Measurements from ENCODE around the gene KRTAP9-6. TPM values are rescaled to one million over a fixed set of nuclear protein-coding genes. Genes with fewer than 3 reads are reported as not detected.

The KRTAP9-6 gene
- total and polyA plus RNA-seq, 9 of the 15 experiments (the other 6 are each of a cell fraction or from before 2014, with no cell fraction given) = not detected

GRCh38 chr17:41308918-41309359 is 43.8 kb downstream of the KRTAP9-6 start, which contains the start of gene KRTAP16-1:
Gene KRTAP16-1 (minus strand): TSS chr17:41309309. CDS start chr17:41309253, 56 bp downstream.
- intact Hi-C loops (cut with micrococcal nuclease) = no loop called here
- H3K4me2 ChIP-seq (ENCODE audit: insufficient read depth, low read length) = no peak within 1 kb of the TSS

More at GRCh38 chr17:41308918-41309359, 43.8 kb downstream of the KRTAP9-6 start, which contains the start of gene KRTAP16-1:
- BruUV-seq (replicated peaks) = no TSS peak
- 0% methylated on average over 7 of the region's 7 CpGs for WGBS (ENCODE audit: insufficient coverage, low coverage, missing lambda C conversion rate)
- ChIA-PET POLR2A (no interaction called here), CTCF (ENCODE audit: low intra/inter-chr PET ratio) (interaction anchor here (0.6 kb wide), 1 partner anchor 54 kb away, joined by 3 read pairs; the partner anchor contains the start of gene KRTAP9-9)
- no peak within 1 kb of the TSS for H3K4me3 ChIP-seq
- no peak within 1 kb of the TSS for H3K9ac ChIP-seq (ENCODE audit: insufficient read depth in 1 of 2, low read depth in 2 of 2, low read length in 2 of 2)
- no peaks in the 10 kb centered on the region for H3K9me3 ChIP-seq (replicated peaks; ENCODE audit: control insufficient read depth, insufficient read depth, low read depth, low read length)
- in situ Hi-C loops (cut with MboI) = no loop called here
- H3K4me1 ChIP-seq (replicated peaks in 1 of 2; ENCODE audit: control insufficient read depth in 2 of 2, insufficient read depth in 2 of 2, low read length in 2 of 2) = no peaks in the 10 kb centered on the region; a peak in 1 of 5 replicates
- TF ChIP-seq CAMTA2 (CRISPR knock-in tag; conservative IDR thresholded peaks at IDR 0.05) = no peak
- TF ChIP-seq NFXL1 (CRISPR knock-in tag; IDR thresholded peaks at IDR 0.05) = no peak
- TF ChIP-seq HOXB6 (CRISPR knock-in tag; IDR thresholded peaks at IDR 0.05; ENCODE audit: borderline replicate concordance) = no peak
- no peak for TF ChIP-seq ZBTB8A (IDR thresholded peaks at IDR 0.05; ENCODE audit: partially characterized antibody)
- no peak for TF ChIP-seq CGGBP1 (CRISPR knock-in tag; IDR thresholded peaks at IDR 0.05)
- no peak for TF ChIP-seq MBD1 (CRISPR knock-in tag; IDR thresholded peaks at IDR 0.05)
- no peak for TF ChIP-seq ZBTB26 (CRISPR knock-in tag; IDR thresholded peaks at IDR 0.05)
- TF ChIP-seq CHD1 (IDR thresholded peaks at IDR 0.05; ENCODE audit: low read length) = no peak
- TF ChIP-seq PRMT5 (CRISPR knock-in tag; IDR thresholded peaks at IDR 0.05) = no peak
- TF ChIP-seq RFX1 (IDR thresholded peaks at IDR 0.05) = no peak
- TF ChIP-seq ATF4 (CRISPR knock-in tag; IDR thresholded peaks at IDR 0.05) = no peak
- TF ChIP-seq CBFA2T3 (IDR thresholded peaks at IDR 0.05) = no peak
- no peak for TF ChIP-seq RFX5 (IDR thresholded peaks at IDR 0.05; ENCODE audit: low read depth, low read length)
- no peak for TF ChIP-seq SNAPC5 (CRISPR knock-in tag; IDR thresholded peaks at IDR 0.05)
- TF ChIP-seq TAL1 (IDR thresholded peaks at IDR 0.05) = no peak
- no peak for TF ChIP-seq ZNF785 (CRISPR knock-in tag; IDR thresholded peaks at IDR 0.05)
- no peak for TF ChIP-seq ESRRB (CRISPR knock-in tag; IDR thresholded peaks at IDR 0.05; ENCODE audit: borderline replicate concordance)
- no peaks in the 10 kb centered on the region for H3K36me3 ChIP-seq (ENCODE audit: control insufficient read depth, insufficient read depth, low read length)
- no peaks in the 10 kb centered on the region for H3K79me2 ChIP-seq (ENCODE audit: control insufficient read depth, insufficient read depth, low read length)
- H2AFZ ChIP-seq (ENCODE audit: low read depth, low read length) = no peak within 1 kb of the TSS
- no peaks in the 10 kb centered on the region for H4K20me1 ChIP-seq (replicated peaks; ENCODE audit: control insufficient read depth, insufficient read depth, low read length)
- H3K27me3 ChIP-seq (ENCODE audit: control insufficient read depth in 2 of 2, insufficient read depth in 2 of 2, low read length in 2 of 2) = peaks cover 3 to 21% of the 10 kb centered on the region in 2 experiments; a peak in 4 of 5 replicates
- ATAC-seq (no peak), DNase-seq (ENCODE audit: extremely low read depth in 1 of 4, low spot score in 3 of 4) (no peak), FAIRE-seq (no peak)
- no peak within 1 kb of the TSS for H3K27ac ChIP-seq (ENCODE audit: extremely low read depth, low read depth, low read length)
- no peaks in the 10 kb centered on the region for H3K9me1 ChIP-seq (ENCODE audit: control insufficient read depth, insufficient read depth, low read length)
